ENCODE results near the gene TIGD3. TPM values are rescaled to one million over a fixed set of nuclear protein-coding genes. Genes with fewer than 3 reads are reported as not detected.
A peak's percentile ranks its signal among the peaks of the same experiment; 100 is the strongest.

TIGD3 gene
- total and polyA plus RNA-seq, 2 of the 8 experiments (the other 6 are each of a cell fraction or from before 2014, with no cell fraction given), result 1.1 to 1.3 TPM

GRCh38 chr11:65396769-65397745, 42.5 kb downstream of the TIGD3 start:
- H2AK5ac ChIP-seq (ENCODE audit: low read depth, low read length), result no peak overlapping the region
- no peak overlapping the region for H2BK120ac ChIP-seq (replicated peaks; ENCODE audit: low read depth, low read length)
- no peak overlapping the region for H3K4me3 ChIP-seq (ENCODE audit: extremely low read depth in 1 of 4, insufficient read depth in 2 of 4, low read depth in 3 of 4, low read length in 4 of 4)
- DNase-seq (ENCODE audit: low read depth in 1 of 2, low spot score in 2 of 2) (no peak), FAIRE-seq (no peak)
- no peak overlapping the region for H3K14ac ChIP-seq (ENCODE audit: insufficient read length)
- H3K4me1 ChIP-seq (replicated peaks in 1 of 4; ENCODE audit: control insufficient read depth in 3 of 4, insufficient read depth in 4 of 4, low read length in 3 of 4), result no peaks in the 10 kb centered on the region; a peak in 1 of 7 replicates
- no peaks in the 10 kb centered on the region for H3K23me2 ChIP-seq (ENCODE audit: low read depth, low read length)
- H4K8ac ChIP-seq (ENCODE audit: extremely low read depth, insufficient read depth, low read length), result no peak overlapping the region; the same call in 1 of the 2 replicates
- H2BK5ac ChIP-seq (ENCODE audit: low read depth, low read length), result peak overlapping the region; percentile 44; the same call in 1 of the 2 replicates
- no peak overlapping the region for H2BK12ac ChIP-seq (ENCODE audit: low read depth, low read length)
- no peak overlapping the region for H3K27ac ChIP-seq (ENCODE audit: low read depth, low read length)
- peaks cover 0 to 2% of the 10 kb centered on the region in 2 experiments for H4K20me1 ChIP-seq (replicated peaks in 1 of 2; ENCODE audit: control insufficient read depth in 1 of 2, insufficient read depth in 2 of 2, low read length in 2 of 2)
- H3K79me2 ChIP-seq (ENCODE audit: control insufficient read depth in 1 of 2, insufficient read depth in 2 of 2, low read length in 2 of 2), result no peaks in the 10 kb centered on the region
- no peak overlapping the region for H3K23ac ChIP-seq (ENCODE audit: insufficient read length)
- H3K27me3 ChIP-seq (replicated peaks in 1 of 4; ENCODE audit: control insufficient read depth in 3 of 4, extremely low read depth in 1 of 4, insufficient read depth in 3 of 4, low read length in 3 of 4), result no peaks in the 10 kb centered on the region
- TF ChIP-seq HDAC6 (IDR thresholded peaks at IDR 0.05; ENCODE audit: low read depth, low read length) (no peak), YY1 (IDR thresholded peaks at IDR 0.05; ENCODE audit: low read depth, low read length) (no peak), TAF7 (optimal IDR thresholded peaks at IDR 0.05; ENCODE audit: borderline replicate concordance, low read depth, low read length) (no peak), SP4 (IDR thresholded peaks at IDR 0.05; ENCODE audit: low read length) (no peak), GTF2F1 (IDR thresholded peaks at IDR 0.05; ENCODE audit: borderline replicate concordance, low read depth, low read length) (no peak), SP2 (IDR thresholded peaks at IDR 0.05; ENCODE audit: low read length) (no peak), RAD21 (IDR thresholded peaks at IDR 0.05 in 1 of 2, conservative IDR thresholded peaks at IDR 0.05 in 1 of 2; ENCODE audit: low read depth in 2 of 2, low read length in 2 of 2) (no peak), TEAD4 (IDR thresholded peaks at IDR 0.05; ENCODE audit: low read depth, low read length) (no peak)
- no peaks in the 10 kb centered on the region for H3K9me3 ChIP-seq (ENCODE audit: insufficient read depth in 2 of 2, low read depth in 1 of 2, low read length in 1 of 2)
- 0 out of 2 replicates have a peak, but pooled peaks cover 2% of the 10 kb centered on the region for H3K79me1 ChIP-seq (ENCODE audit: low read depth, low read length)
- no peak overlapping the region for H3K4ac ChIP-seq (replicated peaks; ENCODE audit: insufficient read length, low read depth, low read length)
- ChIA-PET POLR2A (ENCODE audit: partially characterized antibody) (interaction anchor here (0.8 to 17.0 kb wide), 5 partner anchors 19 to 117 kb away, joined by 3 to 202 read pairs (median 5); partner anchors contain the start of genes MALAT1 and NEAT1), CTCF (ENCODE audit: partially characterized antibody) (interaction anchor here (0.7 to 2.6 kb wide), 11 partner anchors 9 to 113 kb away, joined by 3 to 23 read pairs (median 5); partner anchors contain the start of gene CDC42EP2)
- H4K91ac ChIP-seq (replicated peaks; ENCODE audit: insufficient read length, low read length), result no peak overlapping the region
- 94% methylated on average over 32 of the region's 38 CpGs; no CpG with 5 or more reads in 1 of the 2 experiments for WGBS, 2 experiments (ENCODE audit: extremely low coverage in 1 of 2, insufficient coverage in 1 of 2, insufficient read length in 1 of 2, insufficient replicate concordance in 2 of 2, low coverage in 1 of 2, low lambda C conversion rate in 2 of 2, missing lambda C conversion rate in 1 of 2)
- no peak overlapping the region for H3K9ac ChIP-seq (replicated peaks in 1 of 4; ENCODE audit: extremely low read depth in 1 of 4, low read depth in 3 of 4, low read length in 3 of 4)
- no peak overlapping the region for H2BK20ac ChIP-seq (ENCODE audit: low read length)
- no peak overlapping the region for H3K56ac ChIP-seq (replicated peaks; ENCODE audit: insufficient read length, low read depth, low read length)
- no peak overlapping the region for H2AFZ ChIP-seq (ENCODE audit: low read length)
- H3K36me3 ChIP-seq (ENCODE audit: control insufficient read depth in 2 of 4, insufficient read depth in 4 of 4, low read length in 3 of 4), result peaks cover 0 to 4% (median 0%) of the 10 kb centered on the region in 4 experiments; a peak in 2 of 8 replicates
- no peak overlapping the region for H3K18ac ChIP-seq (ENCODE audit: extremely low read depth, low read length)
- no peak overlapping the region for H2BK15ac ChIP-seq (ENCODE audit: low read length)
- H3K4me2 ChIP-seq (ENCODE audit: insufficient read depth in 1 of 2, low read depth in 2 of 2, low read length in 2 of 2), result no peak overlapping the region
- H4K5ac ChIP-seq (ENCODE audit: insufficient read length, low read depth, low read length), result no peak overlapping the region

Measured in H1 (cell line).